ENCODE results near the gene SLC6A7.

The SLC6A7 gene

GRCh38 chr5:150189728-150190502 is at the start of gene SLC6A7:
Gene SLC6A7, plus strand, starts transcription at chr5:150190062. Its CDS starts 266 bp downstream, at chr5:150190328.
- DNase-seq (ENCODE audit: insufficient read length, low spot score): no peak
- FAIRE-seq: no peak

GRCh38 chr5:150140830-150141229 is 49.0 kb upstream of the SLC6A7 start:
- DNase-seq (ENCODE audit: insufficient read length, low spot score) (no peak), FAIRE-seq (no peak)

GRCh38 chr5:150141544-150142184 is 48.2 kb upstream of the SLC6A7 start:
- DNase-seq (ENCODE audit: insufficient read length, low spot score): no peak
- FAIRE-seq: no peak

GRCh38 chr5:150142185-150142958 is 47.5 kb upstream of the SLC6A7 start:
- FAIRE-seq (no peak), DNase-seq (ENCODE audit: insufficient read length, low spot score) (no peak)

- FAIRE-seq (no peak), DNase-seq (ENCODE audit: insufficient read length, low spot score) (no peak)
Observed at GRCh38 chr5:150142959-150143349, 46.9 kb upstream of the SLC6A7 start.

GRCh38 chr5:150143350-150144245 is 46.3 kb upstream of the SLC6A7 start:
- FAIRE-seq: no peak

GRCh38 chr5:150144246-150144801 is 45.5 kb upstream of the SLC6A7 start:
- no peak for FAIRE-seq
- no peak for DNase-seq (ENCODE audit: insufficient read length, low spot score)

More at GRCh38 chr5:150143350-150144245, 46.3 kb upstream of the SLC6A7 start:
- DNase-seq (ENCODE audit: insufficient read length, low spot score): no peak

- FAIRE-seq (no peak), DNase-seq (ENCODE audit: insufficient read length, low spot score) (no peak)
Observed at GRCh38 chr5:150144879-150145278, 45.0 kb upstream of the SLC6A7 start.

- DNase-seq (ENCODE audit: insufficient read length, low spot score): no peak
- FAIRE-seq: no peak
Observed at GRCh38 chr5:150146235-150146634, 43.6 kb upstream of the SLC6A7 start.

GRCh38 chr5:150146862-150147601 is 42.8 kb upstream of the SLC6A7 start:
- FAIRE-seq (no peak), DNase-seq (ENCODE audit: insufficient read length, low spot score) (no peak)

GRCh38 chr5:150147670-150148069 is 42.2 kb upstream of the SLC6A7 start:
- DNase-seq (ENCODE audit: insufficient read length, low spot score): no peak
- FAIRE-seq: no peak

- FAIRE-seq (no peak), DNase-seq (ENCODE audit: insufficient read length, low spot score) (no peak)
Observed at GRCh38 chr5:150148117-150148927, 41.5 kb upstream of the SLC6A7 start.

GRCh38 chr5:150149618-150150017 is 40.2 kb upstream of the SLC6A7 start:
- no peak for FAIRE-seq
- DNase-seq (ENCODE audit: insufficient read length, low spot score): no peak

GRCh38 chr5:150152636-150153462 is 37.0 kb upstream of the SLC6A7 start:
- DNase-seq (ENCODE audit: insufficient read length, low spot score) (no peak), FAIRE-seq (no peak)

GRCh38 chr5:150153483-150153882 is 36.4 kb upstream of the SLC6A7 start:
- FAIRE-seq: no peak
- DNase-seq (ENCODE audit: insufficient read length, low spot score): no peak

- DNase-seq (ENCODE audit: insufficient read length, low spot score) (no peak), FAIRE-seq (no peak)
Observed at GRCh38 chr5:150153957-150154617, 35.8 kb upstream of the SLC6A7 start.

GRCh38 chr5:150154618-150155128 is 35.2 kb upstream of the SLC6A7 start:
- DNase-seq (ENCODE audit: insufficient read length, low spot score) (no peak), FAIRE-seq (no peak)

Measured in GM19239 (cell line).